K562 treated with DMSO at 1 percent for 4 hours (cell line): ENCODE measurements around the gene TCEAL5. TPM values are rescaled to one million over a fixed set of nuclear protein-coding genes. Genes with fewer than 3 reads are reported as not detected.

ENCODE experiments used
- total RNA-seq: library from RNA; unstranded; fragments of 300-600 nt; gene quantifications from 2 replicates; pipeline ENCODE4 v1.2.3, GENCODE V29; 2022; ENCODE audit not compliant: insufficient read depth

TCEAL5 gene
- total RNA-seq: not detected in 2 replicates

GRCh38 chrX:103276581-103277002 lies at the start of gene TCEAL5:
TSS of gene TCEAL5 (minus strand) at chrX:103276750. CDS start at chrX:103274563, 2,187 bp downstream.

GRCh38 chrX:103310555-103311398 lies 34.2 kb upstream of the TCEAL5 start, which contains the start of gene BEX2:
TSS of gene BEX2 (minus strand) at chrX:103310990. CDS start at chrX:103309976, 1,014 bp downstream.

GRCh38 chrX:103254921-103255493 lies 21.5 kb downstream of the TCEAL5 start, which contains the start of gene TCEAL8:
TSS of gene TCEAL8 (minus strand) at chrX:103255155. CDS start at chrX:103253979, 1,176 bp downstream.

Other genes starting within 250 kb of the TCEAL5 start
- not detected in 2 replicates for gene BEX1, start 212.6 kb downstream of the TCEAL5 start, total RNA-seq
- gene NXF3, start 183.6 kb downstream of the TCEAL5 start, total RNA-seq: 1.8 TPM in 1 of 2 replicates, not detected in the other
- 84.5 and 88.6 TPM in 2 replicates for gene BEX4, start 61.6 kb downstream of the TCEAL5 start, total RNA-seq
- gene TCEAL8, start 21.6 kb downstream of the TCEAL5 start, total RNA-seq: 37.9 and 46.2 TPM in 2 replicates
- gene BEX2, start 34.2 kb upstream of the TCEAL5 start, total RNA-seq: 23.4 and 50.5 TPM in 2 replicates
- gene TCEAL7, start 53.5 kb upstream of the TCEAL5 start, total RNA-seq: not detected in 2 replicates
- 44.9 and 48.8 TPM in 2 replicates for gene TCEAL9, start 79.8 kb upstream of the TCEAL5 start, total RNA-seq
- gene BEX3, start 99.8 kb upstream of the TCEAL5 start, total RNA-seq: not detected in 2 replicates
- 0.30 and 0.88 TPM in 2 replicates for gene RAB40A, start 242.7 kb upstream of the TCEAL5 start, total RNA-seq